Chondrocyte (in vitro differentiated cells): ENCODE measurements around the gene TMEM86A. TPM values are rescaled to one million over a fixed set of nuclear protein-coding genes. Genes with fewer than 3 reads are reported as not detected.

ENCODE experiments used
- DNase-seq: peaks from one replicate; pipeline ENCODE4 v3.0.0; 2021; ENCODE audit warnings: mixed read lengths, low spot score
- H3K27ac Mint-ChIP-seq: one replicate; pipeline ENCODE4 v1.8.0; 2021; ENCODE audit warnings: mild to moderate bottlenecking, moderate library complexity, mixed read lengths; ENCODE audit not compliant: unreplicated experiment
- H3K27me3 Mint-ChIP-seq: 2 replicates; pipeline ENCODE4 v1.8.0; 2021; ENCODE audit warnings: low read depth, mixed read lengths
- H3K36me3 Mint-ChIP-seq: 2 replicates; pipeline ENCODE4 v1.8.0; 2021; ENCODE audit warnings: low read depth, mixed read lengths
- H3K4me1 Mint-ChIP-seq: 2 replicates; pipeline ENCODE4 v1.8.0; 2021; ENCODE audit warnings: low read depth, mild to moderate bottlenecking, mixed read lengths
- H3K4me3 Mint-ChIP-seq: one replicate; pipeline ENCODE4 v1.8.0; 2021; ENCODE audit warnings: mild to moderate bottlenecking, moderate library complexity, mixed read lengths; ENCODE audit not compliant: unreplicated experiment
- H3K9me3 Mint-ChIP-seq: 2 replicates; pipeline ENCODE4 v1.8.0; 2021; ENCODE audit warnings: low read depth, mixed read lengths
- total RNA-seq: library from RNA; stranded (reverse); gene quantifications from 3 replicates; pipeline ENCODE4 v1.2.1, GENCODE V29; 2021
- TF ChIP-seq, protein P1 (sequence below): fragments of 200-600 bp; sonication (generic); IDR thresholded peaks from 2 replicates; pipeline ENCODE4 v1.5.0; 2021; ENCODE audit warnings: antibody characterized with exemption, mild to moderate bottlenecking, moderate library complexity

The TMEM86A gene
- total RNA-seq, 1 donor from 2014 or later = 3.1 TPM

DNA sequence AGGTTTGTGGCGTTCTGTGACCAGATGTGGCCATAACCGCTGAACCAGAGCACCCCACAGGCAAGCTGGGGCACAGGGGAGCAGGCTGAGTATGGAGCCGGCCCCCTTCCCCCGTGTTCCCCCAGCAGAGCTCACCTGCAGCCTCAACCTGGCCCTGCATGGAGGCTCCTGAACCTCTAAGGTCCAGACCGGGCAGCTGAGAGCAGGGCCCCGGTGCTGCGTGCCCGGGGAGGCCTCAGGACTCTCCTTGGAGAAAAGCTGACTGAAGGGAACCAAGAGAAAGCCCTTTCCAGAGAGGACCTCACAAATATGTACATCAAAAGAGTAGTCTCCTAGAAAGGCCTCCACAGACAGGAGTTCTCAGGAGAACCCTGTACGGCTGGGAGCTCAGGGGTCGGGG lies 44.8 kb downstream of the TMEM86A start:
- H3K36me3 Mint-ChIP-seq = no peaks in the 10 kb centered on the region
- TF ChIP-seq, protein P1, sequence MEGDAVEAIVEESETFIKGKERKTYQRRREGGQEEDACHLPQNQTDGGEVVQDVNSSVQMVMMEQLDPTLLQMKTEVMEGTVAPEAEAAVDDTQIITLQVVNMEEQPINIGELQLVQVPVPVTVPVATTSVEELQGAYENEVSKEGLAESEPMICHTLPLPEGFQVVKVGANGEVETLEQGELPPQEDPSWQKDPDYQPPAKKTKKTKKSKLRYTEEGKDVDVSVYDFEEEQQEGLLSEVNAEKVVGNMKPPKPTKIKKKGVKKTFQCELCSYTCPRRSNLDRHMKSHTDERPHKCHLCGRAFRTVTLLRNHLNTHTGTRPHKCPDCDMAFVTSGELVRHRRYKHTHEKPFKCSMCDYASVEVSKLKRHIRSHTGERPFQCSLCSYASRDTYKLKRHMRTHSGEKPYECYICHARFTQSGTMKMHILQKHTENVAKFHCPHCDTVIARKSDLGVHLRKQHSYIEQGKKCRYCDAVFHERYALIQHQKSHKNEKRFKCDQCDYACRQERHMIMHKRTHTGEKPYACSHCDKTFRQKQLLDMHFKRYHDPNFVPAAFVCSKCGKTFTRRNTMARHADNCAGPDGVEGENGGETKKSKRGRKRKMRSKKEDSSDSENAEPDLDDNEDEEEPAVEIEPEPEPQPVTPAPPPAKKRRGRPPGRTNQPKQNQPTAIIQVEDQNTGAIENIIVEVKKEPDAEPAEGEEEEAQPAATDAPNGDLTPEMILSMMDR = no peak
- no peaks in the 10 kb centered on the region for H3K9me3 Mint-ChIP-seq
- no peaks in the 10 kb centered on the region for H3K27me3 Mint-ChIP-seq
- H3K4me3 Mint-ChIP-seq = no peak overlapping the region
- H3K27ac Mint-ChIP-seq = no peak overlapping the region
- H3K4me1 Mint-ChIP-seq = no peaks in the 10 kb centered on the region
- DNase-seq = no peak

DNA sequence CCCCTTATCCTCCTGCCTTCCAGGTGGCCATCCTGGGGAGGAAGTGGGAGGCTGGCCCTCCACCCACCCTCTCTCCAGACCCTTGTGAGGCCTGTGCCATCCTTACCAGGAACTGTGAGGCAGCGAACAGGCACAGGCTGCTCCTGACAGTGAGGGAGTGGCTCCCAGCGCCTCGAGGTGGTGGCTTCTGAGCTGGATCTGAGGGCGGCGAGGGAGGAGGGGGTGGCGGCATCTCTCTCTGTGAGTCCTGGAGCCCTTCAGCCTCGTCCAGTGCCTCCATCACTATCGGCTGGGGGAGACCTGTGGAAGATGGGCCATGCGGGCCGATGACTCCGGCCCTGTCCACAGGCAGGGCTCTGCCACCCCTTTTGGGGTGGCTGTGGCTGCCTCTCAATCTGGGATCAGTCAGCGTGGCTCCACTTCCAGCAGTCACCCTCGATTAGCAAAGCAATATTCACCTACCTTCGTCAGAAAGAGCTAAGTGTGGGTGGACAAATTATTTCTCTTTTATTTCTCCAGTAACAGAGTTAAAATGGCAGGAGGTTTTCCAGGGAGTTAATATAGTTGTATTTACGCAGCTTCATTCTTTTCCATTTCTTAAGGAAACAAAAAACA lies 45.4 kb downstream of the TMEM86A start:
- Mint-ChIP-seq H3K27ac (no peak overlapping the region), H3K4me1 (no peaks in the 10 kb centered on the region), H3K36me3 (no peaks in the 10 kb centered on the region), H3K9me3 (no peaks in the 10 kb centered on the region), H3K27me3 (no peaks in the 10 kb centered on the region), H3K4me3 (no peak overlapping the region)
- DNase-seq = no peak
- TF ChIP-seq, protein P1 = no peak

DNA sequence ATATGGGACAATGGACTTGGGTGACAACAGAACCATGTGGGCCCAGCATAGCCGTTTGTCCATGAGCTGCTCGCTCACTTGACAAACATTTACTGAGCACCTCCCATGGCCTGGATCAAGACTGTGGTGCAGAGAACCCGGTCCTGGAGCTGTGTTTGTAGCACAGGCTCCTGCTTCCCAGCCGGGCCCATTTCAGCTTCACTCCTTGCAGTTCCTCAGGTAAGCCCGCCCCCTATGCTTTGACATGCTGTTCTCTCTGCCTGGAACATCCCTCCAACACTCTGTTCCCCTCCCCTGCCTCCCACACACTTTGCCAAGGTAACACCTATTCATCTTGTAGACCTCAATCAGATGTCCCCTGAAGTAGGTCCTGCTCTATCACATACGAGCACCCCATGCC lies 46.7 kb downstream of the TMEM86A start:
- H3K27me3 Mint-ChIP-seq = no peaks in the 10 kb centered on the region
- H3K4me3 Mint-ChIP-seq = no peak overlapping the region
- no peaks in the 10 kb centered on the region for H3K36me3 Mint-ChIP-seq
- H3K4me1 Mint-ChIP-seq = peaks cover 9% of the 10 kb centered on the region
- no peak for DNase-seq
- no peak overlapping the region for H3K27ac Mint-ChIP-seq
- TF ChIP-seq, protein P1 = no peak
- no peaks in the 10 kb centered on the region for H3K9me3 Mint-ChIP-seq

DNA sequence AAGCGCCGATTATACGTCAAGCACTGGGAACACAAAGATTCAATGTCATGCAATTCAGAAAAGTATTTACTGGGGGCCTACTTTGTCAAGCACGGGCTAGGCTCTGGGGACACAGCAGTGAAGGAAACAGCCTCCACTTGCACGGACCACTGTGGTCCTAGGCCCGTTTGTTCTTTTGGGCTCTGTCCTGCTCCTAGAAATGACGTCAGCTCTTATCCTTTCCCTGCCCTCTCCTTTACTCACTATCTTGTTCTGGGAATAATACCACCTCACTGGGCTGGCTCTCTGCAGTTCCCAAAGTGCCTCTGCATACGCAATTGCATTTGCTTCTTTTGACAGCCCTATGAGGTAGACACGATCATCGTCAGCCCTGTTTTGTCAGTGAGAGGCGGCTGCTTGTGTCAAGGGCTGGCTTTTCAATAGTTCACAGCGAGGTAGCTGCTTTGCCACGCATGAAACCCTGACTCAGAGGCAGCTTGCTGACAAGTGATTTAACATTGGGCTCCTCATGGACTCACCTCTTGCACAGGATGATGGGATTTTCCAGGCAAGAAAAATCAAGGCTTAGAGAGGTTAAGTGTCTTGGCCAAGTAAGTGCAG lies 50.3 kb downstream of the TMEM86A start:
- no peak for DNase-seq
- TF ChIP-seq, protein P1 = no peak
- no peak overlapping the region for H3K27ac Mint-ChIP-seq
- no peaks in the 10 kb centered on the region for H3K9me3 Mint-ChIP-seq
- peaks cover 9% of the 10 kb centered on the region for H3K4me1 Mint-ChIP-seq
- no peak overlapping the region for H3K4me3 Mint-ChIP-seq
- H3K36me3 Mint-ChIP-seq = no peaks in the 10 kb centered on the region
- H3K27me3 Mint-ChIP-seq = no peaks in the 10 kb centered on the region

DNA sequence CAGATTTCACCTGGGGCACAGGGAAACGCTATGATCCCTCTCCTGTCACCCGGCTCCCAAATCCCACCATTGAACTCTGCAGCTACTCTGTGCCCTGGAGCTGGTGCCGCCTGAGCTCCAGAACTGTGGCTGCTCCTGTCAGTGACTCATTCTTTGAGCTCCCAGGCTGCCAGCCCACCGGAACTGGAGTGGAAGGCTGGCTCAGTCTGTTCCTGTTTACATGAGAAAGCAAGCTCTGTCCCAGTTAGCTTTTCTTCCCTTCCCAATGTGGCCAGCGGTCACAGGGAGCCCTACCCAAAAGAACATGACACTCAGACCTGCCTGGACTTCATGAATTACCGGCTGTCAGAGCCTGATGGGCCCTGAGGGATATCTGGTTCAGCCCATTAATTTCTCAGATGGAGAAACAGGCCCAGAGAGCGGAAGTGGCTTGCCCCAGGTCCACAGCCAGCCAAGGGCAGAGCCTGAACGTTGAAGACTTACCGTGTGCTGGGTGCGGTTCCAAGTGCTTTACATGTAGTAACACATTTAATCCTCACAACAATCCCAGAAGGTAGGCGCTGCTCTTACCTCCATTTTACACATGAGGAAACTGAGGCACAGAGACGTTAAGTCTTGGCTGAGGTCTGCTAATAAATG lies 51.2 kb downstream of the TMEM86A start:
- H3K27ac Mint-ChIP-seq = peak overlapping the region; percentile 93
- no peaks in the 10 kb centered on the region for H3K36me3 Mint-ChIP-seq
- TF ChIP-seq, protein P1 = no peak
- H3K4me1 Mint-ChIP-seq = peaks cover 9% of the 10 kb centered on the region
- H3K27me3 Mint-ChIP-seq = no peaks in the 10 kb centered on the region
- H3K9me3 Mint-ChIP-seq = no peaks in the 10 kb centered on the region
- no peak for DNase-seq
- peak overlapping the region; percentile 10 for H3K4me3 Mint-ChIP-seq
